ENCODE results near the gene ELF2.

ELF2 gene

DNA sequence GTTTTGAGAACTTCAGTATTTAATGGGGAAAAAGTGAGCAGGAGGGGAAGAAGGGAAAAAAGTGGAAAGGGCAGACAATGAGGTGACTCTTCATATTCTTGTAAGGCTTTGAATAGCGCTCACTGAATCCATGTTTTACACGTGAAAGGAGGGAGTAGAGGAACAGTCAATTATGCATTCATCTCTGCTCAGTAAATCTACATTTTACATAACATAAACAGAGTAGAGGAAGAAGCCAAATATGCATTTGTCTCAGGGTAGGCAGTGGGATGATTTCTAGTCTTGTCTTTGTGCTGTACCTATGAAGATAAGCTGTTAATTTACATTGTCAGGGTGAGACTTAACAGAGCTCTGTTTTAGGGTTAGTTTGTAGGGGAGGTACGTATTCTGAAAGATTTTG is 19.4 kb upstream of the ELF2 start:
- no peak overlapping the region for H3K4me3 ChIP-seq (ENCODE audit: low read length)
- H3K9me3 ChIP-seq (ENCODE audit: control insufficient read depth, insufficient read depth, low read length), result no peaks in the 10 kb centered on the region
- no peaks in the 10 kb centered on the region for H3K4me1 ChIP-seq (ENCODE audit: control insufficient read depth, low read length)
- no peaks in the 10 kb centered on the region for H3F3A ChIP-seq (ENCODE audit: control insufficient read depth, insufficient read depth)
- no peaks in the 10 kb centered on the region for H4K20me1 ChIP-seq (ENCODE audit: control insufficient read depth, insufficient read depth, low read depth, low read length)
- no peaks in the 10 kb centered on the region for H3K9me2 ChIP-seq (replicated peaks; ENCODE audit: control insufficient read depth, low read length)
- no peaks in the 10 kb centered on the region for H3K36me3 ChIP-seq (ENCODE audit: control insufficient read depth, low read length)
- TF ChIP-seq, protein P1, sequence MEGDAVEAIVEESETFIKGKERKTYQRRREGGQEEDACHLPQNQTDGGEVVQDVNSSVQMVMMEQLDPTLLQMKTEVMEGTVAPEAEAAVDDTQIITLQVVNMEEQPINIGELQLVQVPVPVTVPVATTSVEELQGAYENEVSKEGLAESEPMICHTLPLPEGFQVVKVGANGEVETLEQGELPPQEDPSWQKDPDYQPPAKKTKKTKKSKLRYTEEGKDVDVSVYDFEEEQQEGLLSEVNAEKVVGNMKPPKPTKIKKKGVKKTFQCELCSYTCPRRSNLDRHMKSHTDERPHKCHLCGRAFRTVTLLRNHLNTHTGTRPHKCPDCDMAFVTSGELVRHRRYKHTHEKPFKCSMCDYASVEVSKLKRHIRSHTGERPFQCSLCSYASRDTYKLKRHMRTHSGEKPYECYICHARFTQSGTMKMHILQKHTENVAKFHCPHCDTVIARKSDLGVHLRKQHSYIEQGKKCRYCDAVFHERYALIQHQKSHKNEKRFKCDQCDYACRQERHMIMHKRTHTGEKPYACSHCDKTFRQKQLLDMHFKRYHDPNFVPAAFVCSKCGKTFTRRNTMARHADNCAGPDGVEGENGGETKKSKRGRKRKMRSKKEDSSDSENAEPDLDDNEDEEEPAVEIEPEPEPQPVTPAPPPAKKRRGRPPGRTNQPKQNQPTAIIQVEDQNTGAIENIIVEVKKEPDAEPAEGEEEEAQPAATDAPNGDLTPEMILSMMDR (IDR thresholded peaks at IDR 0.05; ENCODE audit: low read depth, low read length, poor library complexity, severe bottlenecking), result no peak
- TF ChIP-seq EZH2phosphoT487 (IDR thresholded peaks at IDR 0.05; ENCODE audit: borderline replicate concordance, low read length), result no peak
- H3K4me2 ChIP-seq (ENCODE audit: low read length), result no peak overlapping the region
- H3K27me3 ChIP-seq (ENCODE audit: control insufficient read depth, low read length), result peaks cover 9% of the 10 kb centered on the region
- no peaks in the 10 kb centered on the region for H3K79me2 ChIP-seq (ENCODE audit: control insufficient read depth, low read length)
- no peak overlapping the region for H3K27ac ChIP-seq (ENCODE audit: low read depth, low read length)

DNA sequence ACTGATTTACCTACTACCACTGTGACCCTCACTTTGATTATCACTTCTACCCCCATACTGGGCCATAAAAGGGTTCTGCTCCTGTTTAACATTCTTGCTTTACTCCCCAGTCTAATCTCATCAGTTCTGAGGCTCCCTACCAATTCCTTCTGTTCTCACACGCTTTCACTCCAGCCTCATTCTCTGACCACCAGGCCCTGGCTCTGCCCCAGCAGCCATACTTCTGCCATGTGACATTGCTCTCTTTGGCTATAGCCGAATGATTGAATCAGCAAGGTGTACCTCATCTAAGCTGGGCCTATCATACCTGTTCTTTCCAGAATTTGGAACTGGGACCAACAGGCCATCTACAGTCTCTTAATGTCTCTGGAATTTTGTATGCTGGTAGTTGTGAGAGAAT is 14.4 kb upstream of the ELF2 start:
- TF ChIP-seq, protein P1 (IDR thresholded peaks at IDR 0.05; ENCODE audit: low read depth, low read length, poor library complexity, severe bottlenecking), result no peak
- no peak for TF ChIP-seq EZH2phosphoT487 (IDR thresholded peaks at IDR 0.05; ENCODE audit: borderline replicate concordance, low read length)
- Histone ChIP-seq H3K9me2 (replicated peaks; ENCODE audit: control insufficient read depth, low read length) (no peaks in the 10 kb centered on the region), H3K27me3 (ENCODE audit: control insufficient read depth, low read length) (no peaks in the 10 kb centered on the region), H3F3A (ENCODE audit: control insufficient read depth, insufficient read depth) (no peaks in the 10 kb centered on the region), H3K36me3 (ENCODE audit: control insufficient read depth, low read length) (no peaks in the 10 kb centered on the region), H3K4me2 (ENCODE audit: low read length) (no peak overlapping the region), H3K4me3 (ENCODE audit: low read length) (no peak overlapping the region), H3K9me3 (ENCODE audit: control insufficient read depth, insufficient read depth, low read length) (no peaks in the 10 kb centered on the region), H3K4me1 (ENCODE audit: control insufficient read depth, low read length) (no peaks in the 10 kb centered on the region), H3K79me2 (ENCODE audit: control insufficient read depth, low read length) (no peaks in the 10 kb centered on the region), H3K27ac (ENCODE audit: low read depth, low read length) (no peak overlapping the region), H4K20me1 (ENCODE audit: control insufficient read depth, insufficient read depth, low read depth, low read length) (no peaks in the 10 kb centered on the region)

DNA sequence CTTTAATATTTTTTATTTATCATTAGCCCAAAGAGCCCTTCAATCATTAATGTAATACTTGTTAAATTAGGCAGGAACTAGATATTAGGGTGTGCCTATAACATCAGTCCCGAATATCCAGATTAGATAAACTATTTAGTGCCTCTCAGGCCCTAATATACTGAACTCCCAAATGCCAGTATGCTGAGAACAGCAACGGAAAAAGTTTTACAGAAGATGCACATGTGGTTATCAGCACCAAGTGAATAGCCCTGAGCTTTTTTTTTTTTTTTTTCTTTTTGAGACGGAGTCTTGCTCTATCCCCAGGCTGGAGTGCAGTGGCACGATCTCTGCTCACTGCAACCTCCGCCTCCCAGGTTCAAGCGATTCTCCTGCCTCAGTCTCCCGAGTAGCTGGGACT is 13.0 kb upstream of the ELF2 start:
- no peaks in the 10 kb centered on the region for H3K36me3 ChIP-seq (ENCODE audit: control insufficient read depth, low read length)
- no peaks in the 10 kb centered on the region for H3F3A ChIP-seq (ENCODE audit: control insufficient read depth, insufficient read depth)
- H3K9me2 ChIP-seq (replicated peaks; ENCODE audit: control insufficient read depth, low read length), result no peaks in the 10 kb centered on the region
- no peak for TF ChIP-seq EZH2phosphoT487 (IDR thresholded peaks at IDR 0.05; ENCODE audit: borderline replicate concordance, low read length)
- TF ChIP-seq, protein P1 (IDR thresholded peaks at IDR 0.05; ENCODE audit: low read depth, low read length, poor library complexity, severe bottlenecking), result no peak
- no peak overlapping the region for H3K4me3 ChIP-seq (ENCODE audit: low read length)
- H3K27me3 ChIP-seq (ENCODE audit: control insufficient read depth, low read length), result no peaks in the 10 kb centered on the region
- H3K79me2 ChIP-seq (ENCODE audit: control insufficient read depth, low read length), result no peaks in the 10 kb centered on the region
- H3K4me2 ChIP-seq (ENCODE audit: low read length), result no peak overlapping the region
- no peaks in the 10 kb centered on the region for H3K4me1 ChIP-seq (ENCODE audit: control insufficient read depth, low read length)
- no peaks in the 10 kb centered on the region for H3K9me3 ChIP-seq (ENCODE audit: control insufficient read depth, insufficient read depth, low read length)
- no peak overlapping the region for H3K27ac ChIP-seq (ENCODE audit: low read depth, low read length)
- H4K20me1 ChIP-seq (ENCODE audit: control insufficient read depth, insufficient read depth, low read depth, low read length), result no peaks in the 10 kb centered on the region

DNA sequence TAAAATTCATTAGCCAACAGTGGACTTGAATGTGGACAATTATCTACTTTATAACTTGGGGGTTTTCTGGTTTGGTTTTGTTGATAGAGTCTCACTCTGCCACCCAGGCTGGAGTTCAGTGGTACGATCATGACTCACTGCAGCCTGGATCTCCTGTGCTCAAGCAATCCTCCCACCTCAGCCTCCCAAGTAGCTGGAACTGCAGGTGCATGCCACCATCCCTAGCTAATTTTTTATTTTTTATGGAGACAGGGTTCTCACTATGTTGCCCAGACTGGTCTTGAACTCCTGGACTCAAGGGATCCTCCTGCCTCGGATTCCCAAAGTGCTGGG is 12.4 kb upstream of the ELF2 start:
- Histone ChIP-seq H3K4me2 (ENCODE audit: low read length) (no peak overlapping the region), H3F3A (ENCODE audit: control insufficient read depth, insufficient read depth) (no peaks in the 10 kb centered on the region), H3K9me3 (ENCODE audit: control insufficient read depth, insufficient read depth, low read length) (no peaks in the 10 kb centered on the region), H3K27ac (ENCODE audit: low read depth, low read length) (no peak overlapping the region), H3K4me3 (ENCODE audit: low read length) (no peak overlapping the region), H3K79me2 (ENCODE audit: control insufficient read depth, low read length) (no peaks in the 10 kb centered on the region), H4K20me1 (ENCODE audit: control insufficient read depth, insufficient read depth, low read depth, low read length) (no peaks in the 10 kb centered on the region), H3K9me2 (replicated peaks; ENCODE audit: control insufficient read depth, low read length) (no peaks in the 10 kb centered on the region), H3K36me3 (ENCODE audit: control insufficient read depth, low read length) (no peaks in the 10 kb centered on the region), H3K27me3 (ENCODE audit: control insufficient read depth, low read length) (no peaks in the 10 kb centered on the region), H3K4me1 (ENCODE audit: control insufficient read depth, low read length) (no peaks in the 10 kb centered on the region)
- TF ChIP-seq, protein P1 (IDR thresholded peaks at IDR 0.05; ENCODE audit: low read depth, low read length, poor library complexity, severe bottlenecking), result no peak
- TF ChIP-seq EZH2phosphoT487 (IDR thresholded peaks at IDR 0.05; ENCODE audit: borderline replicate concordance, low read length), result no peak
